AG08396 (cell line): ENCODE measurements around the gene CNGB1.
"Not testable (repeated sequence)": the region's sequence is repeated elsewhere in the genome, so short reads cannot be mapped to it uniquely, and the experiment has no call there.

Experiments
- DNase-seq: peaks from one replicate; pipeline ENCODE4 v3.0.0; 2012; ENCODE audit warnings: low spot score, mixed read lengths

CNGB1 gene

DNA sequence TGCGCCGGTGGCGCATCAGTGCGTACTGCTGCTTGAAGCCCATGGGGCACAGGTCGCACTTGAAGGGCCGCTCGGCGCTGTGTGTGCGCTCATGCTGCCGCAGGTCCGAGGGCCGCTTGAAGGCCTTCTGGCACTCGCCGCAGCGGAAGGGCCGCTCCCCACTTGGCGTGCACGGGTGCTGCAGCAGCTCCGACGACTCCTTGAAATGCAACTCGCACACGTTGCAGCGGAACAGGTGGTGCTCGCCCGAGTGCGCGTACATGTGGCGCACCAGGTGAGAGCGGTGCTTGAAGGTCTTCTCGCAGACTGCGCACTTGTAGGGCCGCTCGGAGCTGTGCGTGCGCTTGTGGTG is 26.2 kb upstream of the CNGB1 start:
- DNase-seq: no peak

DNA sequence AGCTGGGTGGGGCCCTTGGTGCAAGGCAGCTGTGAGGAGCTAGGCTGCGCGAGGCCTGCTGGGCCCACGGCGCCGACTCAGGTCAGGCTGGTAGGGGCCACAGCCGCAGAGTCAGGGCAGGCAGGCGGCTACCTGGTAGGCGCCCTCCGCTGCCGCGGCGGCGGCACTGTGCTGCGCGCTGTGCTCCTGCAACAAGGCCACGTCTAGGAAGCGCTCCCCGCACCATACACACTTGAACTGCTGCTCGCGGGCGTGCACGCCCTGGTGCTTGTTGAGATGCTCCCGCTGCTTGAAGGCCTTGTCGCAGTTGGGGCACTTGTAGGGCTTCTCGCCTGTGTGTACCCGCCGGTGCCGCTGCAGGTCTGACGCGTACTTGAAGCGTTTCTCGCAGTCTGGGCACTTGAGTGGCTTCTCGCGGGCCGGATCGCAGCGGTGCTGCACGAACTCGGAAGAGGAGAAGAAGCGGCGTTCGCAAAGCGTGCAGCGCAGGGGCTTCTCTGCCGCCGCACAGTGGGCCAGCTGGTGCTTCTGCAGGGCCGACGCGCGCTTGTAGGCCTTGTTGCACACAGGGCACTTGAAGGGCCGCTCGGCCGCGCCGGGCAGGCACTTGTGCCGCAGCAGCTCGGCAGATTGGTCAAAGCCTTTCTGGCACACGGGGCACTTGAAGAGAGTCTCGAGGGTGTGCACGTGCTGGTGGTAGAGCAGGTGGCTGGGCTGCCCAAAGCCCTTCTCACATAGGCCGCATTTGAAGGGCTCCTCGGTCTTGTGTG is 25.7 kb upstream of the CNGB1 start:
- no peak for DNase-seq

DNA sequence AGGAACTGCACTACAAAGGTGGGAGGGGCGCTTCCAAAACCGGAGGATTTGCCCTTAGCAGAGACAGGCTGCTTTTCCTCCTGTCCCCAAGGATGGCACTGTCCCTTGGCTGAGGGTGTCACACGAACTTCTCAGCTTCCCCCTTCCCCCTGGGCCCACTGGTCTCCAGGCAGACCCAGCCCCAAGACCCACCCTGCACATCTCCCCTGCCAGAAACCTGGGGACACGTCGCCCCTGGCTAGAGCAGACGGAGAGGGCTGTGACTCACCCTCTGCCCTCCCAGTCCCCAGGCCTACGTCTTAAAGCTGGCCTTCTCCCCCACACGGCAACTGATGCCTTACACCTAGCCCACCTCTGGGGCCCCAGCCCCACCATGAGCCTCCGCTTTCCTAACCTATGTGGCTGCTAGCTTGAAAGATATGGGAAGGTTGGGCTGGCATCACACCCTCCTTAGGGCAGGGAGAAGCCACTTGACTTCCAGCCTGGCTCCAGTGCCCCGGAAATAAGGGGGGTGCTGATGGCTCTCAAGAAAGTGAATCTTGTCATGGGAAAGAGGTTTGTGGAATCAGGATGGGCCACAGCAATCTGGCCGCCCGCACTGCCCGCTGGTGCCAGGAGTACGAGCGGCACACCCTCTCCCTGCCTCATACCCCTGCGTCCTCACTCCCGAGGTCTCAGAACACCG is 24.9 kb upstream of the CNGB1 start:
- DNase-seq: no peak

DNA sequence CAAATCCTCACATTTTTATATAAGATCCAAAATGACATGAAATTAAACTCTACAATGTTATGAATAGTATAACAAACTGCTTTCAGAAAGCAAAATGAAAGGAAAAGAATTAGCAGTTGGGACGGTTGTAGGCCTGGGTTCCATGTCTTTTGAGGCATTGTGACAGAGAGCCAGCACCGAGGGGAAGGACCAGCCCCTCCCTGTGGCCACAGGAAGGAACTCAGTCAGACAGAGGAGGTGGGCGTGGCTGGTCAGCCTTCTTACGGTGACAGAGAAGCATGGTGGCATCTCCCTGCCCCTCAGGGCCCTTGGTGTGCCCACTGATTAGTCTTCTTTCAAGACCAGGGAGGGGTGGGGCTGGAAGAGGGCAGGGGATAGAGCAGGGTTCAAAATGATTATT is 23.9 kb upstream of the CNGB1 start:
- peak; percentile 65 for DNase-seq

DNA sequence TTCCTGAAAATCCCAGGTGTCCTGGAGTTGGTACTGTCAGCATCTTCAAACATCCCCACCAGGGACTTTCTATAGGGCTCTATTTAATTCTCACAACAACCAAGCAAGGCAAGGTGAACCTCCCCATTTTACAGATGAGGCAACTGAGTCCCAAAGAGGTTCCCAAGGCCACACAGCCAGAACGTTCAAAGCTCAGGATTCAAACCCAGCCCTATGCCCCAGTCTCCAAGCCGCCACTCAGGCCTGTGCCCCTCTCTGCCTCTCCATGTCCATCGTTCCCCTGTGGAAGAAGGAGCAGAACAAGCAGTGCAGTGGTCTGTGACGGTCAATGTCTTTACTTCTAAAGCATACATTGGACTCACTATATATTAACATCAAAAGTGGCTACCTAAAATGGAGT is 23.4 kb upstream of the CNGB1 start:
- no peak for DNase-seq

DNA sequence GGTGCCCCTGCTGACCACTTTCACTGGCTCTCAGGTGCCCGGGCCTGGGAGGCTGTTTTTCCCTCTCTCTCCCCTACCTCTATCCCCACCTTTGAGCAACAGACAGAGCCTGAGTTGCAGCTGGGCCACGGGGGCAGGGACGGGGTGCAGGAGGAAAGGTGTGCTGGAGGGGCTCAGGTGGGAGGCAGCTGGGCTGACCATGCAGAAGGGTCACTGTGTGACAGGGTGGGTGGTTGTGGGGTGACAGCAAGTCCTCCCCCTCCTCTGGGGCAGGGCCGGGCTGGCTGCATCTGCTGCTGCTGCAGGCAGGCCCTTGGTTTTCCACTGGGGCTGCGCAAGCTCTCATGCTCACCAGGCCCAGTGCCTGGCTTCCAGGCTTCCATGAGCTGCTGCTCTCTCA is 23.0 kb upstream of the CNGB1 start:
- DNase-seq: no peak

DNA sequence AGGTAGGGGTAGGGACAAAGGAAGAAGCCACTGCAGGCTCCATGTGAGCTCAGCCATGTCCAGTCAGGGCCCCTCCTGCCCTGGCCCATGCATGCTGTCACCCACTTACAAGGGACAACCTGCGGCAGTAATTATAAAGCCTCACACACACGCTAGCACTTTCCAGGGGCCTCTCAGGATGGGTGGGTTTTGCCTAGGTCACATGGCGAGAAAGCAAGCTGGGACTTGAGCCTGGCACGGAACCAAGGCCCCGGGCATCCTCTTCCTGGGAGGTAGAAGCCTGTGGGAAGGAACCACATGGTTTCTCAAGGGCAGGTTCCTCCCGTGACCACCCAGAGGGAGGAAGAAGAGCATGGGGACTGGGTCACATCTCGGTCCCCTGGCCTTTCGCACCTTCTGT is 22.5 kb upstream of the CNGB1 start:
- DNase-seq: no peak

DNA sequence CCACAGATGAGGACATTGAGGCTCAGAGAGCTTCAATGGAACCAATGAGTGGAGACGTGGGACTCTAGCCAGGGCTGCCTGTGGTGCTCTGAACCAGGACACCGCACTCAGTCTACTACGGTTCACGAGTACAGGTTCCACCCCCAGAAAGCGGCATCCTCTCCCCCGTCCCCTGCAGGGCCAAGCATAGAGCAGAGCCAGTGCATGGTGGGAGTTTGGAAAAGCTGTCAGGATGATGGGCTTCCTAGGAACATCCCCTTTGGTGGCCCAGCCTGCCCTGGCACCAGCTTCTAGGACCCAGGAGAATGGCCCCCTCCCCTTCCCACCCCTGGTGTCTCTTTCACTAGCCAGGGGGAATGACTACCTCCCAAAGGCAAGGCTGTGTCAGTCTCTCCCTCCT is 21.2 kb upstream of the CNGB1 start:
- DNase-seq: no peak

DNA sequence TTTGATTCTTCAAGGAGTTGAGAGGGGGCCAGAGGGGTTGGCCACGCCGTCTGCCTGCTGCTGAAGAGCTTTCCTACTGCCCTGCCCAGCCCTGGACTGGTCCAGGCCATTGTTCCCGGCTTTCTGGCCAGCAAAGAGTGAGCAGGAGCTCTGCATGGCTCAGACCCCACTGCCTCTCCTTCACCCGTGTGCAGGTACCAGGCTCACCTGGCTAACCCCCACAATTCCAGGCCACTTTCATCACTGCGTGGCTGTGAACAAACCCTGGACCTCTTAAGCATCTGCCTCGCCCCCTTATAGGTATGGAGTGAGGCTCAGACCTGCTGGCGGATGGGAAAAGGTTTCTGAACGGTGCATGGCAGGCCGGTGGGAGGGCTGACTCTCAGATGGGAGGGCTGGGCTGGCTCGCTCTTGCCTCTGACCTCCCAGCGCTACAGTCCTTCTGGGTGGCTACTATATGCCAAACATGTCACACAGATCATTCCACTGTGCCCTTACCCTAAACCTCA is 20.7 kb upstream of the CNGB1 start:
- no peak for DNase-seq

DNA sequence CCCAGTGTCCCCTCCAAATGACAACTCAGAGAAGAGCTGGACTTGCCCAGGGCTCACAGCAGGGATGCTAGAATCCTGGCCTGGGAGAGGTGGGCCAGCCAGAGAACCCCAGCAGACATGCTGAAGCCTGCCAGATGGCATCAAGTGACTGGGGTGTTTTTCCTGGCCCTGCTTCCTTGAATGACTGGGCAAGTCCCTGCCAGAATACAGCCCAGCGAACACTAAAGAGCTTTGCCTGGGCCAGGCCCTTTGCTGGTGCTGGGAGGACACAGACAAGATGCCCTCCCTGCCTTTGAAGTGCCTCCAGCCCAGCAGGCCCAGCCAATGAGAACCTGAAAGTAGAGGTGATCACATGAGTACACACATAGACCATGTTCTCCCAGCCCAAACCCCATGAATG is 18.0 kb upstream of the CNGB1 start:
- DNase-seq: no peak

DNA sequence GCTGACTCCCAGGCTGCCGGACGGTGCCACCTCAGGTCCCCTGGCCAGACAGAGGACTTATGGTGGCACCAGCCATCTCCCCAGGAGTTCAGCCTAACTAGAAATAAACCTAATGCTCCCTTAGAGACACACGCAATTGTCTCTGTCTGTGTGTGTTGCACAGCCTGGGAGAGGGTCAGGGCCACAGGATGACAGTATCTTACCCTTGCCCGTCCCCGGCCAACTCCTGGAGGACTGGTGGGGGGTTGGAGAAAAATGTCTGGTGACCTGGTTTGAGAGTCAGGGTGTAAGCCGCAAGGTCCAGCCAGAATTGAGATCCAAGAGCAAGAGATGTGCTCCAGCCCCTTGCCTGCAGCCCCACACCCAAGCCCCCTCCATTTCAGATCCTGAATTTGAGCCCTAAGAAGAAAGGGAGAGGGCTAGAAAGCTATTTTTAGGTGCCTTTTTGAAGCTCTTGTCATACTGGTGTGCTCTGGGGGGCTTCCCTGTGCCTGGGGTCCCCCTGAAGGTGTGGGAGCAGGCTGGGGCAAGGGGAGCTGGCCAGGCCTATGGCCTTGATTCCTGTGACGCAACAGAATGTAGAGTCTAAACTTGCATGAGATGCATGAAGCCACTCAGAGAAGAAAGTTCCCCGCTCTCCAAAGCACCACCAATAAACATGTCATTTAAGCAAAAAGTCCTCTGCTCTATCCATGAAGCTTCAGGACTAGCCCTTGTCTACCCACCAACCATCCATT is 16.7 kb upstream of the CNGB1 start:
- DNase-seq: no peak

DNA sequence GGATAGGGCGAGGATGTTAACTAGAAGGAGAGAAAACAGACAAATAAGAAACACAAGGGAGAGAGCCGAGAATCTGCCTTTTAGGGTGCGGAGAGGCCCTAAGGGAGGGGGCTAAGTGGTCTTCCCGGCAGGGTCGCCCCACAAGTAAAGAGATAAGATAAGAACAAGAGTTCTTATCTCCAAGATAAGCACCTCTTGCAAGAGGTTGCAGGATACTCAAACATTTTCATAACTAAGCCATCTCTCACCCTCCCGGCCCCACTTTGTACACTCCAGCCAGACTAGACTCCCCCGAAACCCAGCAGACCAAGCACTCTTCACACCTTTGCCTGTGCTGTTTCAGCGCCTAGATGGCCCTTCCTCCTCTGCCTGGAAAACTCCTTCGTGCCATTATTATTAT is 15.3 kb upstream of the CNGB1 start:
- no peak for DNase-seq

DNA sequence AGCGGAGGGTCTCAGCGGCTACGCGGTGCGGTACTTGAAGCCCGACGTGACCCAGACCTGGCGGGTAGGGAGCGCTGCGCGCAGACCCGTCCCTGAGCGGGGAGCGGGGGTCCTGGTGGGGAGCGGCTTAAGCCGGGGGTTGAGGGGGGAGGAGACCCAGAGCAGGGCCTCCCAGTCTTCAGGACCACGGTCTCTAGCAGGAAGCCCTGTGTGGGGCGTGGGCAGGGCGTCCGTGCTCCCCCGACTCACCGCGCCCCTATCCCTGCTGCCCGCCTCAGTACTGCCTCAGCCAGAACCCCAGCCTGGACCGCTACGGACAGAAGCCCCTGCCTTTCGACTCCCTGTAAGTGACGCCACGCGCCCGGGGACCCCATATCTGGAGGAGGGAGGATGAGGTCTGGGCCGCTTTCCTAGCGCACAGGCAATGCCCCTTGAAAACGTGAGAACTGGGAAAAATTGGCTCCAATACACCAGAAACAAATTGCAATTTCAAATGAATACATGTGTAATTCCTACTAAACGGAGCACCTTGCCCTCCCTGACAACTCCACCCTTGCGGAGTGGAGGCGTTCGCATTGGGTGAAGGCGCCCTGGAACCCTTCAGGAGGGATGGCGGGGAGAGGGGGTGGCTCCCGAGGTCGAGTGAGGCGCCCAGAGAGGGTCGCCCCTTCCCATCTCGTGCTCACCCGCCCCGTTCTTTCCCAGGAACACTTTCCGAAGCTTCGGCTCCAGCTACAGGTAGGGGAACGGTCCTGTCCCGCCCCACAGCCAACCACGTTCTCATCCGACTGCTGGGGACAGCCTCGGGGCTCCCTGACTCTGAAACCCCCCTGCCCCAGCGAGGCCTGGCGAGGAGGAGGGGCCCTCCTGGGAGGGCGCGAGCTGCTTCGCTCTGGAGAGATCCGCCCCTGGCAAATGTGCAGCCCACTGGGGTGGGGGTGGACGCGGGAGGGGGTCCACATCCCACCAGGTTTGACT is 14.6 kb upstream of the CNGB1 start:
- no peak for DNase-seq

DNA sequence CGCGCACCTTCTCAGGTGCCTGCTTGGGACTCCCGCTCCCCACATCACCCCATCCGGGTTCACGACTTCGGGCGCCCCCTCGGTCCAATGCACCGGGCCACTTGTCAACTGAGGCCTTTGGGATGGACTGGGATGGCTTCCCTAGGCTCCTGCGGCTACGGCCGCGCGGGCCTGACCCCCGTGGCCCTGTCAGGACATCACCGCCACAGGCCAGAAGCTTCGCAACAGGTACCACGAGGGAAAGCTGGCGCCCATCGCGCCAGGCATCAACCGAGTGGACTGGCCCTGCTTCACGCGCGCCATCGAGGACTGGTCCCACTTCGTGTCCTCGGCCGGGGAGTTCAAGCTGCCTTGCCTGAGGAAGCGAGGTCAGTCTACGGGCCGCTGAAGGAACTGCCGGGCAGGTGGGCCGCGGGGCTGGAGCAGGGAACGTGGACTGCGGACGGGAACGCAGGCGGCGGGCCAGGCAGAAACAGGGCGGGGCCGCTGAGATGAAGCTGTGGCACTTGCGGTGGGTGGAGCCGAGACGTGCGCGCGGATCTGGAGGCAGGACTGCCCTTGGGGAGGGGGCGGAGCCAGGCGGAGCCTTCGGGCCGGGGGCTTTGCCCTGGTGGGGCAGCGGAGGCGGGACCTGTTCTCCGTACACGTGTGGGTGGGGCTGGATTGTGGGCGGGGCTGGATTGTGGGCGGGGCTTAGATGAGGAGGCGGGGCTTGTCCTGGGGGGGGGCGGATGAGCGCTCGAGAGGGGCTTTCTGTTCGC is 13.7 kb upstream of the CNGB1 start:
- DNase-seq: peak; percentile 79

DNA sequence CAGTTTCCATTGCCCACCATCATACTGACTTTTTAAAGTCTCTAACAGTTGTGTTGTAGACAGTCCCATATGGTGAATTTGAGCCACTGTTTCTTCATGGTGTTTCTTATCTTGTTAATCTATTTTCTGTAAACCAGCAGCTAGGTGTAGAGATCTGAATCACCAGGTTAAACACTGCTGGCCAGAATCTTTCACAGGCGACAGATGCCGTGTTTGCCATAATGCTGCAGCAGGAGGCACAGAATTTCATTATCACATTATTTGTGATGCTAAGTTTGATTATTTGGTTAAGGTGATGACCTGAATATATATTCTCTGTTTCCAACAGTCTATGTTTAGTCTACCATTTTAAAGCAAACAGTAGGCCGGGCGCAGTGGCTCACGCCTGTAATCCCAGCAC is 11.5 kb upstream of the CNGB1 start:
- no peak for DNase-seq

DNA sequence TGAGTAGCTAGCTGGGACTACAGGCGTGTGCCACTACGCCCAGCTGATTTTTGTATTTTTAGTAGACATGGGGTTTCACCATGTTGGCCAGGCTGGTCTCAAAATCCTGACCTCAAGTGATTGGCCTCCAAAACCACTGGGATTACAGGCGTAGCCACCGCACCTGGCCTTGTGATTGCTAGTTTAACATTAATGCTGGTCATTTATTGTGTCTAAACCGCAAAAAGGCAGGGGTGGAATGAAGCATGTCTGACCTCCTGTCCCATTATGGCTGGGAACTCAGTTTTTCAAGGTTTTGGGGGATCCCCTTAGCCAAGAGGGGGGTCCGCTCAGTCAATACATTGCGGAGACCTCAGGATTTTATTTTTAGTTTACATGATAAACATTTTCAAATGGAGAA is 10.7 kb upstream of the CNGB1 start:
- no peak for DNase-seq

DNA sequence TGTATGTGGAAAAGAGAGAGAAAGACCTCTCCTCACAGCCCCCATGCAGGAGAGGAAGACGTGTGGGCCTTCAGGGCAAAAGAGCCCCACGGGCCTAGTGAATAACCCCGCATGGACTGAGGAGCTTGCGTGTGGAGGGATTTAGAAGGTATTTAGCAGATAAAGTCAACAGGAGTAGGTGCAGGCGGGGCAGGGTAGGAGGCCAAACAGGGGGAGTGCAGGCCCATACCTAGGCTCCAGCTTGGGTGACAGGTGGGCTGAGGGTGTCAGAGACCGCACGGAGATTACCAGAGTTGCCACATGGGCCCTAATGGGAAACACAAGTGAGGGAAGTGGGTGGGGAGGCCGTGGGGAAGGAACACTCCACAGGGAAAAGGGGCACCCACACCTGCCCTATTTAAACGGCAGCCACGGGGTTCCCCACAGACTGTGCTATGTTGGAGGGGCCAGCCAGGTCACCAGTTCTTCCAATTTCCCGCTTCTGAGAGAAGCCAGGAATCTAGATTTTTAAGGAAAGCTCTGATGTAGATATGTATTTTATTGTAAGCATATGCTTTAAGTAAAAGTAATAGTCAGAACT is 8.2 kb upstream of the CNGB1 start:
- no peak for DNase-seq

DNA sequence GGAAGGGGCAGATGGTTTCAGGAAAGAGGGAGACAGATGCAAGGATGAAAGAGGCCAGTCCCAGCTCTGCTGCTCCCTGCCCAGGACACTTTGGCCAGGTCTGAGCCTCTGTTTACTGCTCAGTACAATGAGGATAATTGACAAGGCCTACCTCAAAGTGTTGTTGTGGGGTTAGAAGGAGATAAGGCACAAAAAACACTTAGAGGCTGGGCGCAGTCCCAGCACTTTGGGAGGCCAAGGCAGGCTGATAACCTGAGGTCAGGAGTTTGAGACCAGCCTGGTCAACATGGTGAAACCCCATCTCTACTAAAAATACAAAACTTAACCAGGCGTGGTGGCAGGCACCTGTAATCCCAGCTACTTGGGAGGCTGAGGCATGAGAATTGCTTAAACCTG is 7.1 kb upstream of the CNGB1 start:
- DNase-seq: not testable (repeated sequence)

DNA sequence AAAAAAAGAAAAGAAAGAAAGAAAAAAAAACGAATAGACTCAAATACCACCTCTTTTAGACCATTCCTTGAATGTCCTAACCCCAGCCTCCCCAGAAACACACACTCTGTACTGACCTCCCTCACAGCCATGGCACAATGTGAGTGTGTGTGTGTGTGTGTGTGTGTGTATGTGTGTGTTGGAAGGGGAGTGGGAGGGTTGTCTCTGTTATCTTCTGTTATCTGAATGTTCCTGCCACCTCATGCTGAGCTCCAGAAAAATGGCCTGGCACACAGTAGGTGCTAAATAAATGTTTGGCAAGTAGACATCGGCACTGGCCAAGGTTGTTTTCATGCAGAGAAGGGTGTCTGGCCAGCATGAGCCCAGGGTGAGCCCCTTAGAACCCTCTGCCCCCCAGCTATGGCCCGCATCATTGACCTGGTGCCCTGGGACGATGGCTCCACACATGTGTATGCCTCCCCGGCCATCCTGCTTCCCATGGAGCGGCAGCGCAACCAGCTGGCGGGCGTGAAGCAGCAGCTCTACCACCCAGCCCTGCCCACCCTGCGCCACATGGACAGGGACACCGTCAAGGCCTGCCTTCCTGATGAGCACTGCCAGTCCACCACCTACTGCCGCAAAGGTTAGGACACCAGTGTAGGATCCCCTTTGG is 6.6 kb upstream of the CNGB1 start:
- DNase-seq: no peak

DNA sequence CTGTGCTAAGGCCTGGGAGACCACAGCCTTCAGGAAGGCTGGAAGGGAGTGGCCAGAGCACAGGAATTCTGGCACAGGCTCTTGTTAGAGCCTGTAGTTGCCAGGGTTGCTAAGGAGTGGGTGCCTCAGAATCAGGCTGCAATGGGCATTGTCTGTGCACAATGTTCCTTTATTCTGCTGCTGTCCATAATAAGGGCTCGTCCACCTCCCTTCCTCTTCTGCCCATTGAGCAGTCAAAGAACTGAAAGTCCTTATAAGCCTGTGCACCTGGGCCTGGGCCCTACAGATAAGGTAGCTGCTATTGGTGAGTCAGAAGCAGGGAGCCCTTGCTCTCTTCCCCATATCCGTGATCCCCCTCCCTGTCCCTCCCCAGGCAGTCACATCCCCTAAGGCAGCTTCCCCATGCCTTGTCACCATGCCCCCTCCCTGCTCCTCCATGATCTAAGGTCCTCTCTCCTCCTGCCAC is 5.4 kb upstream of the CNGB1 start:
- DNase-seq: no peak
